Activated T-helper 2 cell treated with anti-CD3 and anti-CD28 coated beads, Interferon-gamma antibody, Interleukin-2, Interleukin-4, amounts not matched to agents 10 μg/mL and 5 μg/mL and 100 μg/mL, durations not matched to agents 14 hours and 24 hours and 36 hours (primary cell): ENCODE data around the gene ZC3H18. TPM values are rescaled to one million over a fixed set of nuclear protein-coding genes. Genes with fewer than 3 reads are reported as not detected.
A peak's percentile ranks its signal among the peaks of the same experiment; 100 is the strongest.

Source experiments
- DNase-seq: peaks from one replicate; pipeline ENCODE4 v3.0.0; 2021; ENCODE audit warnings: low spot score
- H3K27ac Mint-ChIP-seq: one replicate; pipeline ENCODE4 v1.8.0; 2021; ENCODE audit warnings: mixed read lengths
- H3K27me3 Mint-ChIP-seq: one replicate; pipeline ENCODE4 v1.8.0; 2021; ENCODE audit warnings: low read depth, mixed read lengths
- H3K36me3 Mint-ChIP-seq: one replicate; pipeline ENCODE4 v1.8.0; 2021; ENCODE audit warnings: low read depth, mixed read lengths
- H3K4me1 Mint-ChIP-seq: one replicate; pipeline ENCODE4 v1.8.0; 2021; ENCODE audit warnings: low read depth, mixed read lengths
- H3K4me3 Mint-ChIP-seq: one replicate; pipeline ENCODE4 v1.8.0; 2021; ENCODE audit warnings: low read depth, mild to moderate bottlenecking, moderate library complexity, mixed read lengths
- H3K9me3 Mint-ChIP-seq: one replicate; pipeline ENCODE4 v1.8.0; 2021; ENCODE audit warnings: mixed read lengths
- intact Hi-C: fragments of 100-400 bp; cut with micrococcal nuclease; formaldehyde crosslinking; loops from one replicate; pipeline ENCODE4 v1.15.1; 2023
- total RNA-seq: library from RNA; stranded (reverse); gene quantifications from 2 replicates; pipeline ENCODE4 v1.2.3, GENCODE V29; 2022

The ZC3H18 gene
- total RNA-seq, 1 donor from 2014 or later: 93.9 TPM

- peaks cover 19% of the 10 kb centered on the region for H3K36me3 Mint-ChIP-seq
- H3K4me1 Mint-ChIP-seq: peaks cover 5% of the 10 kb centered on the region
These were observed 72.9 kb downstream of the ZC3H18 start for GRCh38 chr16:88642881-88643643.

GRCh38 chr16:88643644-88643932, 73.4 kb downstream of the ZC3H18 start:
- Mint-ChIP-seq H3K27ac (no peak overlapping the region), H3K4me1 (peaks cover 3% of the 10 kb centered on the region), H3K27me3 (peaks cover 9% of the 10 kb centered on the region)

More at GRCh38 chr16:88642881-88643643, 72.9 kb downstream of the ZC3H18 start:
- Mint-ChIP-seq H3K9me3 (no peaks in the 10 kb centered on the region), H3K27ac (no peak overlapping the region), H3K4me3 (no peak overlapping the region), H3K27me3 (peaks cover 11% of the 10 kb centered on the region)
- intact Hi-C loops: no loop called here
- no peak for DNase-seq

GRCh38 chr16:88645455-88645854, 75.3 kb downstream of the ZC3H18 start:
- Mint-ChIP-seq H3K27me3 (peaks cover 3% of the 10 kb centered on the region), H3K4me1 (peaks cover 5% of the 10 kb centered on the region)

More at GRCh38 chr16:88643644-88643932, 73.4 kb downstream of the ZC3H18 start:
- Mint-ChIP-seq H3K9me3 (no peaks in the 10 kb centered on the region), H3K4me3 (no peak overlapping the region), H3K36me3 (peaks cover 19% of the 10 kb centered on the region)
- DNase-seq: no peak
- intact Hi-C loops: no loop called here

GRCh38 chr16:88645941-88646340, 75.7 kb downstream of the ZC3H18 start:
- no peak overlapping the region for H3K27ac Mint-ChIP-seq
- H3K27me3 Mint-ChIP-seq: no peaks in the 10 kb centered on the region
- no peak for DNase-seq
- no peak overlapping the region for H3K4me3 Mint-ChIP-seq
- intact Hi-C loops: no loop called here
- H3K9me3 Mint-ChIP-seq: no peaks in the 10 kb centered on the region
- peaks cover 5% of the 10 kb centered on the region for H3K4me1 Mint-ChIP-seq
- H3K36me3 Mint-ChIP-seq: peaks cover 29% of the 10 kb centered on the region

More at GRCh38 chr16:88645455-88645854, 75.3 kb downstream of the ZC3H18 start:
- no peak for DNase-seq
- peaks cover 29% of the 10 kb centered on the region for H3K36me3 Mint-ChIP-seq
- no peak overlapping the region for H3K27ac Mint-ChIP-seq
- H3K9me3 Mint-ChIP-seq: no peaks in the 10 kb centered on the region
- H3K4me3 Mint-ChIP-seq: no peak overlapping the region
- intact Hi-C loops: no loop called here

- Mint-ChIP-seq H3K36me3 (peaks cover 34% of the 10 kb centered on the region), H3K4me3 (no peak overlapping the region), H3K27ac (no peak overlapping the region), H3K27me3 (no peaks in the 10 kb centered on the region), H3K9me3 (no peaks in the 10 kb centered on the region), H3K4me1 (peaks cover 9% of the 10 kb centered on the region)
- intact Hi-C loops: no loop called here
- no peak for DNase-seq
These were observed 76.3 kb downstream of the ZC3H18 start for GRCh38 chr16:88646345-88647034.

GRCh38 chr16:88647178-88648070, 77.2 kb downstream of the ZC3H18 start:
- H3K9me3 Mint-ChIP-seq: no peaks in the 10 kb centered on the region
- no peak for DNase-seq
- no peak overlapping the region for H3K27ac Mint-ChIP-seq
- intact Hi-C loops: no loop called here
- H3K4me3 Mint-ChIP-seq: peak overlapping the region; percentile 17
- no peaks in the 10 kb centered on the region for H3K27me3 Mint-ChIP-seq
- H3K36me3 Mint-ChIP-seq: peaks cover 27% of the 10 kb centered on the region
- peaks cover 12% of the 10 kb centered on the region for H3K4me1 Mint-ChIP-seq

- Mint-ChIP-seq H3K27ac (peak overlapping the region; percentile 63), H3K4me3 (peak overlapping the region; percentile 87), H3K36me3 (peaks cover 23% of the 10 kb centered on the region), H3K4me1 (peaks cover 12% of the 10 kb centered on the region), H3K9me3 (no peaks in the 10 kb centered on the region), H3K27me3 (no peaks in the 10 kb centered on the region)
- DNase-seq: no peak
- intact Hi-C loops: no loop called here
These were observed 79.2 kb downstream of the ZC3H18 start for GRCh38 chr16:88649195-88649923.

GRCh38 chr16:88649924-88650748, 79.9 kb downstream of the ZC3H18 start:
- Mint-ChIP-seq H3K27me3 (no peaks in the 10 kb centered on the region), H3K4me3 (peak overlapping the region; percentile 87), H3K27ac (peak overlapping the region; percentile 76), H3K4me1 (peaks cover 12% of the 10 kb centered on the region), H3K36me3 (peaks cover 24% of the 10 kb centered on the region), H3K9me3 (no peaks in the 10 kb centered on the region)
- DNase-seq: peak; percentile 40
- intact Hi-C loops: loop anchor here (2.0 kb wide), 1 partner anchor 197 kb away; the partner anchor contains the start of gene ZFPM1

GRCh38 chr16:88650749-88651275, 80.6 kb downstream of the ZC3H18 start, which contains the start of gene CYBA:
Gene CYBA (minus strand): TSS chr16:88651053. CDS start chr16:88651013, 40 bp downstream.
- H3K27ac Mint-ChIP-seq: peak within 1 kb of the TSS; percentile 95
- H3K4me3 Mint-ChIP-seq: peak within 1 kb of the TSS; percentile 87
- no peaks in the 10 kb centered on the region for H3K27me3 Mint-ChIP-seq
- intact Hi-C loops: loop anchor here (1.0 to 2.0 kb wide), 3 partner anchors 12 to 198 kb away; partner anchors contain the start of genes MVD, SNAI3 and ZFPM1
- peaks cover 12% of the 10 kb centered on the region for H3K4me1 Mint-ChIP-seq
- peaks cover 22% of the 10 kb centered on the region for H3K36me3 Mint-ChIP-seq
- peak; percentile 86 for DNase-seq
- H3K9me3 Mint-ChIP-seq: no peaks in the 10 kb centered on the region

- H3K36me3 Mint-ChIP-seq: peaks cover 27% of the 10 kb centered on the region
- intact Hi-C loops: loop anchor here (1.0 to 2.0 kb wide), 3 partner anchors 12 to 199 kb away; partner anchors contain the start of genes MVD, SNAI3 and ZFPM1
- H3K4me1 Mint-ChIP-seq: peaks cover 12% of the 10 kb centered on the region
- no peaks in the 10 kb centered on the region for H3K9me3 Mint-ChIP-seq
- no peaks in the 10 kb centered on the region for H3K27me3 Mint-ChIP-seq
- H3K4me3 Mint-ChIP-seq: peak overlapping the region; percentile 87
- peak; percentile 76 for DNase-seq
- H3K27ac Mint-ChIP-seq: peak overlapping the region; percentile 95
These were observed 81.2 kb downstream of the ZC3H18 start for GRCh38 chr16:88651276-88651988.
